HEK293 (cell line): ENCODE measurements around the gene TGFB1I1.

Experiments
- CTCF ChIA-PET: fragments of 350-600 bp; formaldehyde crosslinking; extraction: SDS; loops from one replicate; lab custom pipeline; 2021; ENCODE audit warnings: antibody characterized with exemption; lab: Yijun Ruan, JAX
- POLR2A ChIA-PET: fragments of 300-600 bp; formaldehyde crosslinking; extraction: SDS; loops from one replicate; lab custom pipeline; 2020; ENCODE audit warnings: antibody characterized with exemption, inconsistent platforms; lab: Yijun Ruan, JAX
- H3K27ac ChIP-seq: fragments of 200-500 bp; sonication (Bioruptor generic); 2 replicates; pipeline ENCODE4 v1.5.1; 2014; ENCODE audit warnings: low read depth, low read length, control low read depth, inconsistent platforms; ENCODE audit errors: extremely low read depth
- H3K36me3 ChIP-seq, 2 experiments: fragments of 200-500 bp in 1 of 2; sonication (Bioruptor generic) in 1 of 2; 1 replicate in 1 of 2; 2 replicates in 1 of 2; pipeline ENCODE4 v1.5.1; 2014 to 2017; ENCODE audit warnings: inconsistent platforms in 2 of 2, low read length in 2 of 2; ENCODE audit not compliant: control insufficient read depth in 2 of 2, insufficient read depth in 1 of 2
- H3K4me1 ChIP-seq: fragments of 200-500 bp; sonication (Bioruptor generic); 2 replicates; pipeline ENCODE4 v1.5.1; 2014; ENCODE audit warnings: mild to moderate bottlenecking, low read length, inconsistent platforms; ENCODE audit not compliant: control insufficient read depth, insufficient read depth
- H3K4me3 ChIP-seq: 2 replicates; pipeline ENCODE4 v1.5.1; 2011; ENCODE audit warnings: low read depth, mild to moderate bottlenecking, control low read depth, low read length, moderate library complexity
- H3K9me3 ChIP-seq: fragments of 200-500 bp; sonication (Bioruptor generic); 2 replicates; pipeline ENCODE4 v1.5.1; 2014; ENCODE audit warnings: low read depth, low read length, inconsistent platforms; ENCODE audit not compliant: control insufficient read depth, insufficient read depth
- ELK4 ChIP-seq: IDR thresholded peaks from 2 replicates; pipeline ENCODE4 v1.6.1; 2011; ENCODE audit warnings: mild to moderate bottlenecking, low read depth, low read length, borderline replicate concordance
- GLIS2 ChIP-seq: fragments of 450-650 bp; formaldehyde crosslinking; IDR thresholded peaks from 2 replicates; pipeline ENCODE4 v1.5.1; 2016; ENCODE audit warnings: missing biosample characterization, missing genetic modification characterization
- KLF10 ChIP-seq: fragments of 450-650 bp; IDR thresholded peaks from 2 replicates; pipeline ENCODE4 v1.5.1; 2018; ENCODE audit warnings: missing biosample characterization, mild to moderate bottlenecking, missing genetic modification characterization
- KLF7 ChIP-seq: fragments of 450-650 bp; formaldehyde crosslinking; IDR thresholded peaks from 2 replicates; pipeline ENCODE4 v1.5.1; 2016; ENCODE audit warnings: missing biosample characterization, missing genetic modification characterization, borderline replicate concordance
- PATZ1 ChIP-seq: fragments of 450-650 bp; formaldehyde crosslinking; IDR thresholded peaks from 2 replicates; pipeline ENCODE4 v1.5.1; 2016; ENCODE audit warnings: missing biosample characterization, missing genetic modification characterization
- RBAK ChIP-seq: fragments of 450-650 bp; formaldehyde crosslinking; IDR thresholded peaks from 2 replicates; pipeline ENCODE4 v1.5.1; 2016; ENCODE audit warnings: missing biosample characterization, missing genetic modification characterization
- SP7 ChIP-seq: fragments of 450-650 bp; formaldehyde crosslinking; IDR thresholded peaks from 2 replicates; pipeline ENCODE4 v1.5.1; 2016; ENCODE audit warnings: missing biosample characterization, missing genetic modification characterization
- ZBTB20 ChIP-seq: fragments of 450-650 bp; formaldehyde crosslinking; IDR thresholded peaks from 2 replicates; pipeline ENCODE4 v1.5.1; 2016; ENCODE audit warnings: missing biosample characterization, missing genetic modification characterization
- ZBTB8A ChIP-seq: fragments of 450-650 bp; formaldehyde crosslinking; IDR thresholded peaks from 2 replicates; pipeline ENCODE4 v1.5.1; 2016; ENCODE audit warnings: missing biosample characterization, missing genetic modification characterization
- ZFP69B ChIP-seq: fragments of 450-650 bp; formaldehyde crosslinking; IDR thresholded peaks from 2 replicates; pipeline ENCODE4 v1.5.1; 2016; ENCODE audit warnings: missing biosample characterization, missing genetic modification characterization
- ZNF146 ChIP-seq: fragments of 450-650 bp; formaldehyde crosslinking; IDR thresholded peaks from 2 replicates; pipeline ENCODE4 v1.5.1; 2016; ENCODE audit warnings: missing biosample characterization, missing genetic modification characterization
- ZNF155 ChIP-seq: fragments of 450-650 bp; formaldehyde crosslinking; IDR thresholded peaks from 2 replicates; pipeline ENCODE4 v1.5.1; 2016; ENCODE audit warnings: missing biosample characterization, missing genetic modification characterization
- ZNF239 ChIP-seq: fragments of 450-650 bp; formaldehyde crosslinking; IDR thresholded peaks from 2 replicates; pipeline ENCODE4 v1.5.1; 2016; ENCODE audit warnings: missing biosample characterization, missing genetic modification characterization
- ZNF366 ChIP-seq: fragments of 450-650 bp; formaldehyde crosslinking; conservative IDR thresholded peaks from 2 replicates; pipeline ENCODE4 v1.5.1; 2016; ENCODE audit warnings: missing biosample characterization, missing genetic modification characterization
- ZNF404 ChIP-seq: fragments of 450-650 bp; formaldehyde crosslinking; IDR thresholded peaks from 2 replicates; pipeline ENCODE4 v1.5.1; 2017; ENCODE audit warnings: missing biosample characterization, missing genetic modification characterization
- ZNF433 ChIP-seq: fragments of 450-650 bp; formaldehyde crosslinking; IDR thresholded peaks from 2 replicates; pipeline ENCODE4 v1.5.1; 2016; ENCODE audit warnings: missing biosample characterization, missing genetic modification characterization, low read depth
- ZNF510 ChIP-seq: fragments of 450-650 bp; formaldehyde crosslinking; IDR thresholded peaks from 2 replicates; pipeline ENCODE4 v1.5.1; 2018; ENCODE audit warnings: mild to moderate bottlenecking, missing genetic modification characterization, missing biosample characterization; ENCODE audit not compliant: insufficient replicate concordance
- ZNF621 ChIP-seq: fragments of 450-650 bp; formaldehyde crosslinking; IDR thresholded peaks from 2 replicates; pipeline ENCODE4 v1.5.1; 2017; ENCODE audit warnings: missing biosample characterization, missing genetic modification characterization
- ZNF664 ChIP-seq: fragments of 450-650 bp; formaldehyde crosslinking; IDR thresholded peaks from 2 replicates; pipeline ENCODE4 v1.5.1; 2016; ENCODE audit warnings: missing biosample characterization, missing genetic modification characterization
- ZNF701 ChIP-seq: fragments of 450-650 bp; formaldehyde crosslinking; IDR thresholded peaks from 2 replicates; pipeline ENCODE4 v1.5.1; 2016; ENCODE audit warnings: missing biosample characterization, missing genetic modification characterization
- ZNF704 ChIP-seq: fragments of 450-650 bp; formaldehyde crosslinking; IDR thresholded peaks from 2 replicates; pipeline ENCODE4 v1.5.1; 2016; ENCODE audit warnings: missing biosample characterization, missing genetic modification characterization
- ZNF792 ChIP-seq: fragments of 450-650 bp; formaldehyde crosslinking; IDR thresholded peaks from 2 replicates; pipeline ENCODE4 v1.5.1; 2016; ENCODE audit warnings: missing biosample characterization, missing genetic modification characterization
- ZNF837 ChIP-seq: fragments of 450-650 bp; formaldehyde crosslinking; IDR thresholded peaks from 2 replicates; pipeline ENCODE4 v1.5.1; 2016; ENCODE audit warnings: missing biosample characterization, missing genetic modification characterization
- ZSCAN16 ChIP-seq: fragments of 450-650 bp; formaldehyde crosslinking; IDR thresholded peaks from 2 replicates; pipeline ENCODE4 v1.5.1; 2016; ENCODE audit warnings: missing biosample characterization, missing genetic modification characterization
- ZSCAN5A ChIP-seq: fragments of 450-650 bp; formaldehyde crosslinking; IDR thresholded peaks from 2 replicates; pipeline ENCODE4 v1.5.1; 2016; ENCODE audit warnings: missing biosample characterization, missing genetic modification characterization
- TF ChIP-seq, protein P1 (sequence below): fragments of 450-650 bp; formaldehyde crosslinking; IDR thresholded peaks from 2 replicates; pipeline ENCODE4 v1.5.1; 2017; ENCODE audit warnings: missing biosample characterization, missing genetic modification characterization
- TF ChIP-seq, protein P2 (sequence below): fragments of 450-650 bp; formaldehyde crosslinking; IDR thresholded peaks from 2 replicates; pipeline ENCODE4 v1.5.1; 2017; ENCODE audit warnings: missing biosample characterization, missing genetic modification characterization

The TGFB1I1 gene

DNA sequence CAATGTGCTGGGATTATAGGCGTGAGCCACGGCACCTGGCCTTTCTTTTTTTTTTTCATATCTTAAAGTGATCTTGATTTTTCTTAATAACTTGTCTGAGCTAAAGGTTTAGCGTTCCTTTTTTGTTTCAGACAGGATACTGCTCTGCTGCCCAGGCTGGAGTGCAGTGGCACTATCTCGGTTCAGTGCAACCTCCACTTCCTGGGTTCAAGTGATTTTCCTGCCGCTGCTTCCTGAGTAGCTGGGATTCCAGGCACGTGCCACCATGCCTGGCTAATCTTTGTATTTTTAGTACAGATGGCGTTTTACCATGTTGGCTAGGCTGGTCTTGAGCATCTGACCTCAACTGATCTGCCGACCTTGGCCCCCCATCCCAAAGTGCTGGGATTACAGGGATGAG, 32.2 kb downstream of the TGFB1I1 start:
- TF ChIP-seq ZNF146 (tag by site-specific recombination): no peak
- no peak for TF ChIP-seq ZNF155 (tag by site-specific recombination)
- TF ChIP-seq ZNF404 (tag by site-specific recombination): no peak
- TF ChIP-seq ZBTB20 (tag by site-specific recombination): no peak
- no peak for TF ChIP-seq ZNF621
- TF ChIP-seq ZNF366 (tag by site-specific recombination): no peak
- TF ChIP-seq, protein P1, sequence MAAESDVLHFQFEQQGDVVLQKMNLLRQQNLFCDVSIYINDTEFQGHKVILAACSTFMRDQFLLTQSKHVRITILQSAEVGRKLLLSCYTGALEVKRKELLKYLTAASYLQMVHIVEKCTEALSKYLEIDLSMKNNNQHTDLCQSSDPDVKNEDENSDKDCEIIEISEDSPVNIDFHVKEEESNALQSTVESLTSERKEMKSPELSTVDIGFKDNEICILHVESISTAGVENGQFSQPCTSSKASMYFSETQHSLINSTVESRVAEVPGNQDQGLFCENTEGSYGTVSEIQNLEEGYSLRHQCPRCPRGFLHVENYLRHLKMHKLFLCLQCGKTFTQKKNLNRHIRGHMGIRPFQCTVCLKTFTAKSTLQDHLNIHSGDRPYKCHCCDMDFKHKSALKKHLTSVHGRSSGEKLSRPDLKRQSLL (tag by site-specific recombination): no peak
- TF ChIP-seq ZNF239 (tag by site-specific recombination): no peak
- TF ChIP-seq KLF7: no peak
- no peak for TF ChIP-seq ZSCAN16
- TF ChIP-seq ZNF704: no peak
- TF ChIP-seq, protein P2, sequence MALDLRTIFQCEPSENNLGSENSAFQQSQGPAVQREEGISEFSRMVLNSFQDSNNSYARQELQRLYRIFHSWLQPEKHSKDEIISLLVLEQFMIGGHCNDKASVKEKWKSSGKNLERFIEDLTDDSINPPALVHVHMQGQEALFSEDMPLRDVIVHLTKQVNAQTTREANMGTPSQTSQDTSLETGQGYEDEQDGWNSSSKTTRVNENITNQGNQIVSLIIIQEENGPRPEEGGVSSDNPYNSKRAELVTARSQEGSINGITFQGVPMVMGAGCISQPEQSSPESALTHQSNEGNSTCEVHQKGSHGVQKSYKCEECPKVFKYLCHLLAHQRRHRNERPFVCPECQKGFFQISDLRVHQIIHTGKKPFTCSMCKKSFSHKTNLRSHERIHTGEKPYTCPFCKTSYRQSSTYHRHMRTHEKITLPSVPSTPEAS (tag by site-specific recombination): no peak
- Histone ChIP-seq H3K4me3 (no peak overlapping the region), H3K9me3 (no peaks in the 10 kb centered on the region), H3K4me1 (no peaks in the 10 kb centered on the region), H3K27ac (no peak overlapping the region), H3K36me3 (peaks cover 0 to 20% of the 10 kb centered on the region in 2 experiments; a peak in 2 of 3 replicates)
- ChIA-PET POLR2A (no interaction called here), CTCF (no interaction called here)

DNA sequence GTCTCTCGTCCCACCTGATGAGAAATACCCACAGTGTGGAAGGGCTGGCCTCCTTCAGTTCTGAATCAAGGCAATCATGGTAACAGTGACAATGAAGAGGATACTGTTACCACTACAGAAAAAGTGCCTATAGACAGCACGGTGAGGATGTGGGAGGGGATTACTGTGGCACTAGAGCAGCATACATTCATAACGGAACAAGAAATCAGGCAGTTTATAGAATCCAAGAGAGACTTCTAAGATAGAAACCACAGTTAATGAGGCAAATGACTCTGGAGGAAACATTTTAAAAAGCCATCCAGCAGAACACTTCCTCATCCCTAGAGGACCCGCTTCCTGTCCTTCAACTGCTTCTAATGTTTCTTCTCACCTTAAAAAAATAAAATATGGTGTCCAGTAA, 33.5 kb downstream of the TGFB1I1 start:
- TF ChIP-seq ZNF433 (tag by site-specific recombination) (no peak), ZNF510 (tag by site-specific recombination) (no peak), ZNF664 (tag by site-specific recombination) (no peak), ZFP69B (no peak), GLIS2 (tag by site-specific recombination) (no peak), ZNF701 (tag by site-specific recombination) (no peak), ZNF792 (tag by site-specific recombination) (no peak)
- TF ChIP-seq, all 188 proteins: peak for 0
- H3K36me3 ChIP-seq: peaks cover 0 to 8% of the 10 kb centered on the region in 2 experiments; a peak in 2 of 3 replicates
- no peak overlapping the region for H3K4me3 ChIP-seq
- no peaks in the 10 kb centered on the region for H3K4me1 ChIP-seq
- POLR2A ChIA-PET: no interaction called here
- H3K27ac ChIP-seq: no peak overlapping the region
- CTCF ChIA-PET: no interaction called here
- no peaks in the 10 kb centered on the region for H3K9me3 ChIP-seq

GRCh38 chr16:31507617-31507928, 35.6 kb downstream of the TGFB1I1 start:
- Histone ChIP-seq H3K27ac (peak overlapping the region; percentile 68; the same call in 1 of the 2 replicates), H3K9me3 (no peaks in the 10 kb centered on the region), H3K4me3 (peak overlapping the region; percentile 97), H3K36me3 (peaks cover 0 to 7% of the 10 kb centered on the region in 2 experiments; a peak in 2 of 3 replicates), H3K4me1 (no peaks in the 10 kb centered on the region)
- ChIA-PET POLR2A (interaction anchor here (0.9 to 2.1 kb wide), 10 partner anchors 9 to 366 kb away, joined by 3 to 7 read pairs (median 4); partner anchors contain the start of genes ARMC5, FUS and ZNF267), CTCF (interaction anchor here (0.7 to 1.5 kb wide), 3 partner anchors 9 to 361 kb away, joined by 3 to 5 read pairs (median 4); no protein-coding TSS in a partner anchor)
- TF ChIP-seq ELK4: no peak
- TF ChIP-seq ZNF837 (tag by site-specific recombination): no peak
- TF ChIP-seq ZSCAN5A (tag by site-specific recombination): no peak
- no peak for TF ChIP-seq ZBTB8A (tag by site-specific recombination)
- no peak for TF ChIP-seq RBAK (tag by site-specific recombination)
- no peak for TF ChIP-seq ZNF701 (tag by site-specific recombination)
- TF ChIP-seq SP7: no peak
- TF ChIP-seq PATZ1: no peak
- no peak for TF ChIP-seq KLF10 (tag by site-specific recombination)
